HCT116 (cell line): ENCODE data around the gene SRGAP3.

Experiments
- CBX3 ChIP-seq: IDR thresholded peaks from 2 replicates; pipeline ENCODE4 v1.6.1; 2012; ENCODE audit warnings: low read depth
- CEBPB ChIP-seq: IDR thresholded peaks from 2 replicates; pipeline ENCODE4 v1.6.1; 2012; ENCODE audit warnings: low read depth
- CTCF ChIP-seq, 3 experiments: fragments of 200-600 bp in 1 of 3; sonication (generic) in 1 of 3; IDR thresholded peaks in 2 of 3; conservative IDR thresholded peaks in 1 of 3; 2 replicates each; pipeline ENCODE4 v1.5.1; 2012 to 2017; ENCODE audit warnings: low read depth in 2 of 3, low read length in 2 of 3, antibody characterized with exemption in 1 of 3, borderline replicate concordance in 1 of 3, control low read depth in 1 of 3, mild to moderate bottlenecking in 1 of 3, mixed read lengths in 1 of 3, mixed run types in 1 of 3, moderate library complexity in 1 of 3; ENCODE audit not compliant: insufficient read depth in 1 of 3
- EZH2 ChIP-seq: fragments of 200-600 bp; sonication (generic); IDR thresholded peaks from 2 replicates; pipeline ENCODE4 v1.6.1; 2017; ENCODE audit warnings: antibody characterized with exemption, mixed run types
- MAX ChIP-seq: IDR thresholded peaks from 2 replicates; pipeline ENCODE4 v1.6.1; 2012
- POLR2A ChIP-seq: IDR thresholded peaks from 2 replicates; pipeline ENCODE4 v1.7.0; 2011; ENCODE audit warnings: borderline replicate concordance; ENCODE audit not compliant: insufficient read depth, insufficient read length; ENCODE audit errors: extremely low read depth
- POLR2AphosphoS5 ChIP-seq: IDR thresholded peaks from 2 replicates; pipeline ENCODE4 v1.6.1; 2011; ENCODE audit warnings: mild to moderate bottlenecking, low read depth, low read length, moderate library complexity
- RAD21 ChIP-seq: IDR thresholded peaks from 2 replicates; pipeline ENCODE4 v1.6.1; 2012; ENCODE audit warnings: low read depth, mild to moderate bottlenecking
- REST ChIP-seq: IDR thresholded peaks from 2 replicates; pipeline ENCODE4 v1.6.1; 2012; ENCODE audit warnings: low read depth

- TF ChIP-seq CTCF (IDR thresholded peaks at IDR 0.05 in 2 of 3, conservative IDR thresholded peaks at IDR 0.05 in 1 of 3; ENCODE audit: borderline replicate concordance in 1 of 3, insufficient read depth in 1 of 3, low read depth in 2 of 3, low read length in 2 of 3) = no peak
- no peak for TF ChIP-seq CEBPB
- no peak for TF ChIP-seq MAX
- TF ChIP-seq POLR2A = no peak
- TF ChIP-seq EZH2 = no peak
- no peak for TF ChIP-seq POLR2AphosphoS5
- no peak for TF ChIP-seq RAD21
- TF ChIP-seq CBX3 = no peak
- TF ChIP-seq REST = no peak
These were observed 65.5 kb downstream of the SRGAP3 start for GRCh38 chr3:9183811-9184460.
